Measurements from ENCODE around the gene DENND11.

Gene DENND11

GRCh38 chr7:141652691-141653090 lies 49.3 kb downstream of the DENND11 start:
- no peaks in the 10 kb centered on the region; the same call in 1 of the 2 replicates for H3K36me3 ChIP-seq (replicated peaks; ENCODE audit: insufficient read depth, low read length)
- no peaks in the 10 kb centered on the region for H4K20me1 ChIP-seq (ENCODE audit: insufficient read depth, low read length)
- no peak overlapping the region for H2AFZ ChIP-seq (ENCODE audit: low read length)
- TF ChIP-seq EZH2phosphoT487 (IDR thresholded peaks at IDR 0.05; ENCODE audit: low read length): no peak
- H3K4me2 ChIP-seq (ENCODE audit: low read depth, low read length): no peak overlapping the region
- H3K4me3 ChIP-seq (ENCODE audit: low read length): no peak overlapping the region
- H3K9me3 ChIP-seq (replicated peaks; ENCODE audit: insufficient read depth, low read length): no peaks in the 10 kb centered on the region
- H3K79me2 ChIP-seq (ENCODE audit: low read length): no peaks in the 10 kb centered on the region
- no peaks in the 10 kb centered on the region for H3K9me2 ChIP-seq (replicated peaks; ENCODE audit: insufficient read depth, low read length)
- H3K9ac ChIP-seq (ENCODE audit: low read length): no peak overlapping the region
- no peak for DNase-seq
- H3K27ac ChIP-seq (ENCODE audit: low read length): no peak overlapping the region
- H3K27me3 ChIP-seq (replicated peaks; ENCODE audit: insufficient read depth, low read length): no peaks in the 10 kb centered on the region
- no peaks in the 10 kb centered on the region; the same call in 1 of the 2 replicates for H3F3A ChIP-seq (ENCODE audit: insufficient read depth, low read length)
- no peaks in the 10 kb centered on the region for H3K4me1 ChIP-seq (ENCODE audit: low read length)

All from MM.1S (cell line).